Thyroid gland (tissue), 4 donors: ENCODE data around the gene PRAME. TPM values are rescaled to one million over a fixed set of nuclear protein-coding genes. Genes with fewer than 3 reads are reported as not detected.

ENCODE experiments used
- DNase-seq, 2 donors: peaks; one replicate each; pipeline ENCODE4 v3.0.0-alpha.2; 2019
- H3K27ac ChIP-seq, 3 donors: fragments of 200-600 bp; sonication (generic); 1 replicate in 2 of 3; 2 replicates in 1 of 3; pipeline ENCODE4 v1.5.1; 2016 to 2019; ENCODE audit warnings: mild to moderate bottlenecking in 1 of 3, moderate library complexity in 1 of 3
- H3K27me3 ChIP-seq: fragments of 200-600 bp; sonication (generic); one replicate; pipeline ENCODE4 v1.5.1; 2019
- H3K36me3 ChIP-seq, 2 donors: fragments of 200-600 bp; sonication (generic); one replicate each; pipeline ENCODE4 v1.5.1; 2016 to 2019
- H3K4me1 ChIP-seq, 2 donors: fragments of 200-600 bp; sonication (generic); one replicate each; pipeline ENCODE4 v1.5.1; 2017 to 2019
- H3K4me3 ChIP-seq, 3 donors: fragments of 200-600 bp; sonication (generic); replicated peaks in 1 of 3; 1 replicate in 2 of 3; 2 replicates in 1 of 3; pipeline ENCODE4 v1.5.1; 2016; ENCODE audit warnings: mild to moderate bottlenecking in 1 of 3
- H3K9me3 ChIP-seq: fragments of 200-600 bp; sonication (generic); one replicate; pipeline ENCODE4 v1.5.1; 2017
- CTCF ChIP-seq, 6 experiments: fragments of 200-600 bp in 3 of 6; fragments of 450-650 bp in 3 of 6; sonication (generic) in 3 of 6; IDR thresholded peaks; one replicate each; pipeline ENCODE4 v1.5.1; 2016 to 2019; ENCODE audit warnings: antibody characterized with exemption in 6 of 6, mild to moderate bottlenecking in 2 of 6, inconsistent platforms in 1 of 6, moderate library complexity in 1 of 6
- POLR2A ChIP-seq, 2 donors: fragments of 450-650 bp; IDR thresholded peaks; one replicate each; pipeline ENCODE4 v1.6.1; 2017; ENCODE audit warnings: antibody characterized with exemption in 2 of 2, mild to moderate bottlenecking in 2 of 2, moderate library complexity in 1 of 2
- WGBS, 2 donors: methylation state at CpG; one replicate each; pipeline ENCODE4 v1.1.5; 2017; 5-methylcytosine and 5-hydroxymethylcytosine counted together
- intact Hi-C: fragments of 100-400 bp; cut with DNase I; formaldehyde crosslinking; loops from one replicate; pipeline ENCODE4 v1.15.1; 2023
- small RNA-seq: library from RNA; depleted of rRNA; stranded (forward); fragments of <200 nt; gene quantifications from one replicate; pipeline ENCODE3, GENCODE V24; 2016
- total RNA-seq, 4 donors: library from RNA; depleted of rRNA; stranded (reverse); fragments of >200 nt; gene quantifications; one replicate each; pipeline ENCODE4 v1.2.3, GENCODE V29; 2016

The PRAME gene
- total RNA-seq, 4 donors from 2014 or later, result 0.45 to 0.67 TPM; not detected in 2

GRCh38 chr22:22508274-22509176, 50.5 kb downstream of the PRAME start, which contains the start of gene ZNF280B:
TSS of gene ZNF280B (minus strand) at chr22:22508742. CDS start at chr22:22489398, 19,344 bp downstream.
- intact Hi-C loops, result no loop called here
- peak; percentile 79 to 80 for DNase-seq
- H3K36me3 ChIP-seq, result peaks cover 0 to 2% of the 10 kb centered on the region in 2 donors
- H3K27me3 ChIP-seq, result no peaks in the 10 kb centered on the region
- H3K4me1 ChIP-seq, result peaks cover 4 to 5% of the 10 kb centered on the region in 2 donors
- peak in 1 of 2 donors; percentile 54 for TF ChIP-seq POLR2A (IDR thresholded peaks at IDR 0.05)
- peak; percentile 22 to 72 (median 50) for TF ChIP-seq CTCF (IDR thresholded peaks at IDR 0.05)
- H3K27ac ChIP-seq, result no peak within 1 kb of the TSS
- 3 to 9% methylated on average over 20 to 33 of the region's 72 CpGs for WGBS, 2 donors
- peak within 1 kb of the TSS; percentile 3 to 55 (median 41) for H3K4me3 ChIP-seq
- H3K9me3 ChIP-seq, result no peaks in the 10 kb centered on the region

- Histone ChIP-seq H3K36me3 (peaks cover 0 to 2% of the 10 kb centered on the region in 2 donors), H3K4me1 (peaks cover 4 to 5% of the 10 kb centered on the region in 2 donors), H3K27me3 (no peaks in the 10 kb centered on the region), H3K27ac (no peak overlapping the region), H3K4me3 (peak overlapping the region; percentile 3 to 55 (median 41)), H3K9me3 (no peaks in the 10 kb centered on the region)
- DNase-seq, result no peak
- intact Hi-C loops, result no loop called here
- TF ChIP-seq POLR2A (IDR thresholded peaks at IDR 0.05) (no peak), CTCF (IDR thresholded peaks at IDR 0.05) (no peak)
- 28 to 31% methylated on average over 13 of the region's 13 CpGs for WGBS, 2 donors
Measured at GRCh38 chr22:22507743-22508273, 51.3 kb downstream of the PRAME start.

GRCh38 chr22:22506736-22507135, 52.3 kb downstream of the PRAME start:
- Histone ChIP-seq H3K9me3 (no peaks in the 10 kb centered on the region), H3K27ac (no peak overlapping the region), H3K4me1 (peaks cover 4 to 5% of the 10 kb centered on the region in 2 donors), H3K4me3 (no peak overlapping the region), H3K36me3 (peaks cover 0 to 2% of the 10 kb centered on the region in 2 donors), H3K27me3 (no peaks in the 10 kb centered on the region)
- intact Hi-C loops, result no loop called here
- TF ChIP-seq POLR2A (IDR thresholded peaks at IDR 0.05) (no peak), CTCF (IDR thresholded peaks at IDR 0.05) (no peak)
- DNase-seq, result no peak
- WGBS, 2 donors, result 87 to 96% methylated on average over 1 of the region's 1 CpG

GRCh38 chr22:22498267-22498666, 60.8 kb downstream of the PRAME start:
- intact Hi-C loops, result no loop called here

More at GRCh38 chr22:22498267-22498666, 60.8 kb downstream of the PRAME start:
- no peak for DNase-seq
- no peaks in the 10 kb centered on the region for H3K36me3 ChIP-seq
- H3K4me1 ChIP-seq, result no peaks in the 10 kb centered on the region
- WGBS, 2 donors, result 84 to 88% methylated on average over 2 of the region's 2 CpGs
- no peak for TF ChIP-seq POLR2A (IDR thresholded peaks at IDR 0.05)
- TF ChIP-seq CTCF (IDR thresholded peaks at IDR 0.05), result no peak
- no peak overlapping the region for H3K4me3 ChIP-seq
- no peak overlapping the region for H3K27ac ChIP-seq
- no peaks in the 10 kb centered on the region for H3K9me3 ChIP-seq
- no peaks in the 10 kb centered on the region for H3K27me3 ChIP-seq

Small RNAs within 50 kb of the gene (small RNA-seq; reads per million reads assigned to genes)
- not detected for gene IGLV2-34

Other genes with a start within 250 kb of the PRAME start
- gene ZNF280B, start 50.5 kb downstream of the PRAME start, total RNA-seq, result 1 to 10 TPM; 2.2 to 3.1 (median 2.5) TPM
- gene ZNF280A, start 39.0 kb downstream of the PRAME start, total RNA-seq, result not detected
- gene GGTLC2, start 85.3 kb upstream of the PRAME start, total RNA-seq, result 1 to 10 TPM in 1 of 4 donors, under 1 TPM in 1, not detected in 2; 0.45 to 2.6 TPM